Fibroblast of skin of scalp (primary cell): ENCODE data around the gene LPP.
"Not testable (repeated sequence)": the region's sequence is repeated elsewhere in the genome, so short reads cannot be mapped to it uniquely, and the experiment has no call there.

Experiments
- DNase-seq: peaks from one replicate; pipeline ENCODE4 v3.0.0-alpha.2; 2013

Gene LPP

GRCh38 chr3:188689101-188689574, 535.2 kb downstream of the LPP start:
- DNase-seq: peak; percentile 81

GRCh38 chr3:188690064-188690463, 536.1 kb downstream of the LPP start:
- no peak for DNase-seq

DNA sequence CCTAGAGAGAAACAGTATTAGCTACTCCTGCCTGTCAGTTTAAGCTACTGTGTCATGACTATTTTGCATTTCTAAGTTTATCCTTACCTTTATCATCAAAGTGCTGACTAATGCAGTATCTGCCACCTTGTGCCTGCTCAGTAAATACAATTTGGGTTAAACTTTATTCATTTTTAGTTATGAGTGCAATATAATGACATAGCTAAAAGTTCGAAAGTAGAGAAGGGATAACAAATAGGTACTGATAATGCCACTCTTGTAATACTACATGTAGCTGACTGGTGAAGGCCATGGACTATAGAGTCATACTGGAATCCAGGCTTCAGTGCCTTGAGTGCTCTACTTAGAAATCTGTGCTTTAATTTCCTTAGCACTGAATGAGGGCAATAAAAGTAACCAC, 537.0 kb downstream of the LPP start:
- DNase-seq: no peak

- DNase-seq: no peak
Observed at GRCh38 chr3:188691665-188692064, 537.7 kb downstream of the LPP start.

- DNase-seq: no peak
Observed at GRCh38 chr3:188692700-188693099, 538.7 kb downstream of the LPP start.

DNA sequence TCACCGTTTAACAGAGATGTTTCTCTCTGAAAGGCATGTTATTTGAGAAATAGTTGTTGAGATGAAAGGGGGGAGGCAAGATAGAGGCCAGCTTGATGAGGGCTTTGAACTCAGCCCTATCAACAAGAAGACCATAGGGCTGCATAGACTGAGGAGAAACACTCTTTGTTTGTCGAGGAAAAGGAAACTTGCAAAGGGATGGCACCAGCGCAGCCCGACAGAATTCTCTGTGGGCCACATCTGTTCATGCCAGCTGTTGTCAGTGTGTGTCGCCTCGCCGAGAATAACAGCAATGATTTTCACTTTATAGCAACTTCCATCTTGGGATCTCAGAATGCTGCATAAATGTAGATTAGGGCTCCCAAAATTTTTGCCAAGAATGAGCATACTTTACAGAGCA, 539.5 kb downstream of the LPP start:
- DNase-seq: no peak

GRCh38 chr3:188695241-188695640, 541.3 kb downstream of the LPP start:
- DNase-seq: no peak

- DNase-seq: no peak
Observed at GRCh38 chr3:188697127-188697526, 543.2 kb downstream of the LPP start.

- no peak for DNase-seq
Observed at GRCh38 chr3:188698436-188698835, 544.5 kb downstream of the LPP start.

GRCh38 chr3:188700501-188700900, 546.5 kb downstream of the LPP start:
- no peak for DNase-seq

GRCh38 chr3:188700918-188701317, 547.0 kb downstream of the LPP start:
- no peak for DNase-seq

- no peak for DNase-seq
Observed at GRCh38 chr3:188701485-188701969, 547.6 kb downstream of the LPP start.

DNA sequence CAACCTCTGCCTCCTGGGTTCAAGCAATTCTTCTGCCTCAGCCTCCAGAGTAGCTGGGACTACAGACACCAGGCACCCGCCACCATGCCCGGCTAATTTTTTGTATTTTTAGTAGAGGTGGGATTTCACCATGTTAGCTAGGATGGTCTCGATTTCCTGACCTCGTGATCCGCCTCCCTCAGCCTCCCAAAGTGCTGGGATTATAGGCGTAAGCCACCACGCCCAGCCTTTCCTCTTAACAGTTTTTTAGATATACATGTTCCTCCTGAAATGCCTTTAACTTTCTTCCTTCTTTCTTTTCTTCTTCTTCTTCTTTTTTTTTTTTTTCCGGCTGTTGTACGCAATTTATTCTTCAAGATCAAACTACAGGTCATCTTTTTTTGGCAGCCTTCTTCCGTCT, 548.1 kb downstream of the LPP start:
- not testable (repeated sequence) for DNase-seq

- DNase-seq: no peak
Observed at GRCh38 chr3:188706176-188706575, 552.2 kb downstream of the LPP start.

- DNase-seq: no peak
Observed at GRCh38 chr3:188706599-188706998, 552.6 kb downstream of the LPP start.

DNA sequence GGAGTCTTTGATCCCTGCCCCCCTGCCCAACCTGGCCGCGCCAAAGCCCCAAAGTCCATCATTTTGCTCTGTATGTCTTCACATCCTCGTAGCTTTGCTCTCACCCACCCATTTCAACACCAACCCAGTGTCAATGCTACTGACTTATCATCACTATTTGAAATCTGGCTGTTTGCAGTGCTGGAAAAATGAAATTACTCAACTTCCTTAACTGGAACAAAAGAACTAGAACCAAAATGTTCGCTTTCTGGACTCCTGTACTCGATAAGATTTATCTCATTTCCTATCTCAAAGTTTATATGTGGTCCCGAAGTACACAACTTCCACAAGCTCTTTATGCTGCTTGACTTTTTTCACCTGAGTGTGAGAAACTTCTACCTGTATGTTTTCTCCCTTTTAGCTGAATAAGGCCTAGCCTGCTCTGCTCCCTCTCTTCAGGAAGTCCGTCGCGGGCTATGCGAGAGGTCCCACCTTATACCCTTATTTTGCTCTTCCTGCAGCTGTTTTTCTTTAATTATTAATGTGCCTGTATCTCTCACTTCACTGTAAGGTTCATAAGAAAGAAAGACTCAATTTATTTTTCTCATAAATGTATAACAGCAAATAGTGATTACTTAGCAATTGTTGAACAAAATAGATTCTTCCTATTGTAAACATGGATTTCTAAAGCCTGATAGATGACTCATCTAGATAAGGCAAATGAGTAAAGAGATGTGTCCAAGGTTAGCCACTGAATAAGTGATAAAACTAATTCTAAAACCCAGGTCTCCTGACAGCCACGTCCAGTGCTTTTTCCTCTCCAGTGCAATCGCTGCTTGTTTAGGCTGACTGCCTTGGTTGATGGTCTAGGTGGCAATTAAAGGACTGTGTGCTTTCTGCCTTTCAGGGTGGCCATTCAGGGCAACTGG, 553.7 kb downstream of the LPP start:
- DNase-seq: no peak

DNA sequence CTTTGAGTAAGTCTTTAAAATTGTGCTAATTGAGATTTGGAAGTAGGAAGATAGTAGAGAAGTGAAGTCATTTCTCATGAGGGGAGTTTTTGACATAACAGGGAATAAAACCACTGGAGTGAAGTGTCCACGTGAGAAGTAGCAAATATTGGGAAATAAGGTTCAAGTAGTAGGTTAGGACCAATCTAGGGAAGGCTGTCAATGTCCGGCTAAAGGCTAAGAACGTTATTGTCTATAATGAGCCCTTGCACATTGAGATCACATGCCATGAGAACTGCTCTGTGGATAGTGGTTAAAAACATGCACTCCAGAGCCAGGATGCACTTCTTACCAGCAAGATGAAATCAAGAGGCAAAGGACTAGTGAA, 557.9 kb downstream of the LPP start:
- no peak for DNase-seq

DNA sequence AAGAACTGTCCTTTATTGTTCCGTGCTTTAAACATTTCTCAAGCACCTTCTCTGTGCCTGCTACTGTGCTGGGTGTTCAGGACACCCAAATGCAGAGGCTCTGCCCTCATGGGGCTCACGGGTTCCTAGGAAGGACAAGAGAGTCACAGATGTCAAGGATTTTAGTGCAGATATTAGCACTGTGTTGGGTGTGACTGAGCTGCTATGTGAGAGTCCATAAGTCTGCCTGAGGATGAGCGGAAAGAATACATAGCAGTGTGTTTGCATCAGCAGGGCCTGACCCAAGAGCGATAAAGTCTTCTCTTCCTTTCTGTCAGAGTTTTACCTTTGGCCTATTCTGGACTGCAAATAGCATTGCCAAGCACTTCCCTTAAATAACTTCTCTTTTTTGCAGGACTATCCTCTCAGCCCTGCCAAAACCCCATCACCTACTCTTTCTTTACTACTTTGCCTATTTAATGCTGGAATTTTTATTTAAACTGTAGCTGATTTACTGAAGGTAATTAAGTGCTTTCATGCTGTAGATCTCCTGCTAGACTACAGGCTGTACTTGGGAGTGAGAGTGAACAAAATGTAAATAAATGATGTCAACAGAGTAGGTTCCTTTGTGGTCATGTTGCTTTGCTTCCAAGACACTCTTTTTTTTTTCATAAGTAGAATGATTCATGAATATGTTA, 558.4 kb downstream of the LPP start:
- DNase-seq: peak; percentile 73

- DNase-seq: no peak
Observed at GRCh38 chr3:188712991-188713390, 559.0 kb downstream of the LPP start.

DNA sequence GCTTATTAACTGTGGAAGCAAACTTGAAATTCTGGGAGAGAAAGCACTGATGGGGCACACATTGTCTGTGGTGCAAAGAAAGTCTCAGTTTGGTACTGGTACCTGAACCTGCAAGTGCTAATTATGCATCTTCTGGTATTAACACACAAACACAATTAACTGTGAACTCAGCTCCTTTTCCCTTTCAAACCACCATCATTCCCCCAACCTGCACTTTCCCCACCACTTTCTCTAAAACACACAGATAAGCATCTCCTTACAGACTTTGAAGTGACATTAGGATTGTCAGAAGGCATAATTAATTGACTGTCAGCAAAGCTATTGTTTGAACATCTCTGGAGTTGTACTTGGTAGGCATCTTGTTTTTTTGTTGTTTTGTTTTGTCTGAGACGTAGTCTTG, 565.6 kb downstream of the LPP start:
- DNase-seq: no peak

GRCh38 chr3:188720215-188720614, 566.3 kb downstream of the LPP start:
- no peak for DNase-seq

- DNase-seq: no peak
Observed at GRCh38 chr3:188720636-188721035, 566.7 kb downstream of the LPP start.

GRCh38 chr3:188721312-188721711, 567.4 kb downstream of the LPP start:
- no peak for DNase-seq

DNA sequence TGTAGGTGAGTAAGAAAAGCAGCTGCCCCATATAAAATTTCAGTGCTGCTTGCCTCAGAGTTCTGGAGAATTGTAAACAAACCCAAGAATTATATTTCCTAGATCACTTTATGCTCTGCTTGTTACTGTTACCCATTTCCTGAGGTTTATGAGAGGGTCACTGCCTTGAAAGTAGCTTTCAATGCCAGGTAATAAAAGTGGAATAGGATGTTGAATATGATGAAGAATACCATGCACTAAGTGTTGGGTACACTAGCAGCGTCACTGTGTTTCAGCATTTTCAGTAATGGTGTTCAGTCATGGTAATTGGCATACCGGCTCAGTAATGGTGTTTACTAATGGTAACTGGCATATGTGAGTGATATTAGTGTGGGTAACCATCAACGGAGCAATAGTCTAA, 568.0 kb downstream of the LPP start:
- DNase-seq: no peak
